Mucosa of descending colon (tissue), 3 donors: ENCODE measurements around the gene DPP8. TPM values are rescaled to one million over a fixed set of nuclear protein-coding genes. Genes with fewer than 3 reads are reported as not detected.

ENCODE experiments used
- ATAC-seq: fragments of 200-7000 bp; cut with Tn5 transposase; one replicate; pipeline ENCODE4 v1.9.1; 2020; ENCODE audit warnings: mild to moderate bottlenecking, moderate library complexity
- DNase-seq, 3 donors: peaks; one replicate each; pipeline ENCODE4 v3.0.0-alpha.2; 2020
- H3K36me3 ChIP-seq: fragments of 200-600 bp; one replicate; pipeline ENCODE4 v1.8.0; 2021; ENCODE audit warnings: low read depth, mild to moderate bottlenecking
- H3K4me1 ChIP-seq: fragments of 200-600 bp; one replicate; pipeline ENCODE4 v1.8.0; 2021; ENCODE audit warnings: low read depth, mild to moderate bottlenecking
- H3K4me3 ChIP-seq: fragments of 200-600 bp; one replicate; pipeline ENCODE4 v1.8.0; 2021; ENCODE audit warnings: mild to moderate bottlenecking
- H3K9me3 ChIP-seq: fragments of 200-600 bp; one replicate; pipeline ENCODE4 v1.8.0; 2021; ENCODE audit warnings: mild to moderate bottlenecking
- intact Hi-C, 2 donors: fragments of 100-400 bp; cut with DNase I in 1 of 2; cut with micrococcal nuclease in 1 of 2; formaldehyde crosslinking; loops; one replicate each; pipeline versions ENCODE4 v1.11.0 to v1.11.1; 2022; cut with DNase I, micrococcal nuclease
- total RNA-seq, 3 donors: library from RNA; stranded (reverse); fragmentation: NEBNext Ultra II Directional in 2 of 3; extraction: Animal tissue kit (Norgen Biotek cat#: 25700) in 2 of 3; gene quantifications; one replicate each; pipeline versions ENCODE4 v1.2.1 to v1.2.4, GENCODE V29; 2021 to 2023
- TF ChIP-seq, protein P1 (sequence below): fragments of 200-600 bp; IDR thresholded peaks from one replicate; pipeline ENCODE4 v1.8.0; 2022; ENCODE audit warnings: antibody characterized with exemption, mild to moderate bottlenecking
- donor health status: DM: no; HTN: no; CAD: no; lungs with moderate emphysema.
- donor health status: DM: no; HTN: no; CAD: no.
- donor health status: DM: no; HTN: yes; CAD: no.

The DPP8 gene
- total RNA-seq, 3 donors from 2014 or later = 35.6 to 40.6 (median 35.8) TPM

DNA sequence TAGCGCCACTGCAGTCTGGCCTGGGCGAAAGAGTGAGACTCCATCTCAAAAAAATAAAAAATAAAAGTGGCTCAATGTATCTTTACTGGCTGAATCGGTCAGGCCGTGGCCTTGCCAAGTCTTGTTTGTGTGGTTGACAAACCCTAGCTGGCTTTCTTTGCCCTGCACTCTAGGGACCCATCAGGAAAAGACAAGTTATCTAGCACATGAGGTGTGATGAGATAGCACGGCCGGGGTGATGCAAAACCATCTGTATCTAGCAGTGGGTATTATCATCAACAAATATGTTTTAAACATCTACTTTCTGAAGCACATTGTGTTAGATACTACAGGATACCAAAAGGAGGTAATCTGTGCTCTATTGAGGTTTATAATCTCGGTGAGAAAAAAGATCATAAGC lies 3.9 kb upstream of the DPP8 start:
- TF ChIP-seq, protein P1, sequence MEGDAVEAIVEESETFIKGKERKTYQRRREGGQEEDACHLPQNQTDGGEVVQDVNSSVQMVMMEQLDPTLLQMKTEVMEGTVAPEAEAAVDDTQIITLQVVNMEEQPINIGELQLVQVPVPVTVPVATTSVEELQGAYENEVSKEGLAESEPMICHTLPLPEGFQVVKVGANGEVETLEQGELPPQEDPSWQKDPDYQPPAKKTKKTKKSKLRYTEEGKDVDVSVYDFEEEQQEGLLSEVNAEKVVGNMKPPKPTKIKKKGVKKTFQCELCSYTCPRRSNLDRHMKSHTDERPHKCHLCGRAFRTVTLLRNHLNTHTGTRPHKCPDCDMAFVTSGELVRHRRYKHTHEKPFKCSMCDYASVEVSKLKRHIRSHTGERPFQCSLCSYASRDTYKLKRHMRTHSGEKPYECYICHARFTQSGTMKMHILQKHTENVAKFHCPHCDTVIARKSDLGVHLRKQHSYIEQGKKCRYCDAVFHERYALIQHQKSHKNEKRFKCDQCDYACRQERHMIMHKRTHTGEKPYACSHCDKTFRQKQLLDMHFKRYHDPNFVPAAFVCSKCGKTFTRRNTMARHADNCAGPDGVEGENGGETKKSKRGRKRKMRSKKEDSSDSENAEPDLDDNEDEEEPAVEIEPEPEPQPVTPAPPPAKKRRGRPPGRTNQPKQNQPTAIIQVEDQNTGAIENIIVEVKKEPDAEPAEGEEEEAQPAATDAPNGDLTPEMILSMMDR = no peak
- ATAC-seq (no peak), DNase-seq (no peak)
- no peaks in the 10 kb centered on the region for H3K9me3 ChIP-seq
- H3K4me3 ChIP-seq = no peak overlapping the region
- no peaks in the 10 kb centered on the region for H3K36me3 ChIP-seq
- intact Hi-C loops = no loop called here
- peaks cover 4% of the 10 kb centered on the region for H3K4me1 ChIP-seq

DNA sequence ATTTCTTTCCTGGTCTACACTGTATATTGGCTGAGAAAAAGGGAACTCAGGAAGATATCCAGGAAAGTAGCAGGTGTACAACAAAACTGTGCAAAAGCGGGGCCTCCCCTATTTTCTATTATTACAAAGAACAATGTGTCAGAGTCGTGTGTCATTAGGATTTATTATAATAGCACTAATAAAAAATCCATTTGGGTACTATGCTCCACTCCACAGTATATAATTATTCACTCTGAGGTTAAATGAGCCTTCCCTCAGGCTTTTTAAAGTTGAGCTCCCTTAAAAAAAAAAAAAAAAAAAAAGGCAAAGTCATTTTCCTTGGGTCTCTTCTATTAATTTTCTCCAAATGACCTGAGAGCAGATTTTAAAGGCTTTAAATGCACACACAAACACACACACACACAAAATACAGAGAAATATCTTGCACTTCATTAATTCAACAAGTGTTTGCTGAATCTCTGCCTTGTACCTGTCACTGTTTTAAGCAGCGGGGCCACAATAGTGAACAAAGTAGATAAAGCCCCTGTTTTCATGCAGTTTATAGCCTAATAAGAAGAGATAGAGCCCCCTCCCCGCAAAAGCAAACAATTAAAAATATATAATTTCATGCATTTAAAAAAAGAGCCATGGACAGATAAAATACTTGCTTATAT lies 1.3 kb upstream of the DPP8 start:
- intact Hi-C loops = no loop called here
- no peak for ATAC-seq
- no peaks in the 10 kb centered on the region for H3K9me3 ChIP-seq
- H3K4me1 ChIP-seq = peaks cover 6% of the 10 kb centered on the region
- no peaks in the 10 kb centered on the region for H3K36me3 ChIP-seq
- TF ChIP-seq, protein P1 = no peak
- no peak for DNase-seq
- no peak overlapping the region for H3K4me3 ChIP-seq

DNA sequence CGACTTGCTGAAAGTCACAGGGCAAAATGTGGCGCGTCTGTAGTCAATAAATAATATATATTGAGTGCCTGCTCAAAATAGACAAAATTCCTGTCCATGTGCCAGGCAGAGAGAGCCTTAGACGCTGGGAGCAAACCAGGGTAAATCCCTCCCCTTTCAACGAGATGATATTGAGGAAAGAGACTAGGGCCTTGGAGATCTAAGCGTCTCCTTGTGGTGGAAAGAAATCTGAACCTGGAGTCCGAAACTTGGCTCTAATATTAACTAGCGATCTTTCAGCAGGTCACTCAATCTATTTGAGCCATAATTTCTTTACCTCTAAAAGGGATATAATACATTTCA lies 348 bp upstream of the DPP8 start:
- Histone ChIP-seq H3K4me1 (peaks cover 6% of the 10 kb centered on the region), H3K36me3 (no peaks in the 10 kb centered on the region), H3K4me3 (peak overlapping the region; percentile 99), H3K9me3 (no peaks in the 10 kb centered on the region)
- no peak for DNase-seq
- TF ChIP-seq, protein P1 = no peak
- intact Hi-C loops = no loop called here
- ATAC-seq = no peak

DNA sequence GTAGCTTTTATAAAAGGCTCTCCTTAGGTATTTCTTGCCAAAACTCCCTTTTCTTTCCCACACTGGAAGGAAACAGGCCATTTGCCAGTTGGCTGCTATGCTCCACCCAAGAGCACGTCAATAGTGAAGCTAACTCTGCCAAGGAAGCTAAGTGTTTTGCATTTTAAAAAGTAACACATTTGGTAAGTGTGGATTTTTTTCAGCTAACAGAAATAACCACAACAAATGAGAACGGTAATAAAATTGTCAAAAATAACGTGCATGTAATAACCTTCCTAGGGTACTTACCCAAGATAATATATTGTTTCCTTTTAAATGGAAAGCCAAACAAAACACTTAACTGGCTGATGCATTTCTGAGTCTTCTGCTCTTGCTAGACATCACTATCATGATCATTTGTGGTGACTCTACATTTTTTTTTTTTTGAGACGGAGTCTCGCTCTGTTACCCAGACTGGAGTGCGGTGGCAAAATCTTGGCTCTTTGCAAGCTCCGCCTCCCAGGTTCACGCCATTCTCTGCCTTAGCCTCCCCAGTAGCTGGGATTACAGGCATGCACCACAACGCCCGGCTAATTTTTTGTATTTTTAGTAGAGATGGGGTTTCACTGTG lies 4.6 kb downstream of the DPP8 start:
- TF ChIP-seq, protein P1 = no peak
- H3K4me3 ChIP-seq = no peak overlapping the region
- intact Hi-C loops = no loop called here
- no peaks in the 10 kb centered on the region for H3K9me3 ChIP-seq
- no peak for ATAC-seq
- peak in 1 of 3 donors; percentile 49 for DNase-seq
- no peaks in the 10 kb centered on the region for H3K36me3 ChIP-seq
- H3K4me1 ChIP-seq = peaks cover 6% of the 10 kb centered on the region

DNA sequence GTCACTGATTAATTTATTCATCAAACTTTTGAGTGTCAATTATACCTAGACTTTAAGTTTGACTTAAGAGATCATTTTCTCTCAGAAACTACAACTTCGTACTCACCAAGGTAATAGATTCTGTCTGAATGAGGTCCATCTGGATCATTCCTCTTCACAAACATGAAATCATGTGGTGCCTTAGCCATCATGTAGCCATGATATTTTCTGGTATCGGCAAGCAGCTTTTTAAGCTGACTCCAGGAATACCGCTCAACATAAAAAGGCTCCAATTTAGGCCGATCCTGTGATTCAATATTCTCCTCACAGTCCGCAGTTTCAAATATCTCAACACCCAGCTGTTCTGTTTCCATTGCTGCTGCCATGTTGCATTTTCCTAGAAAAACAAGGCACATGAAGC lies 5.3 kb downstream of the DPP8 start:
- no peak for DNase-seq
- intact Hi-C loops = no loop called here
- Histone ChIP-seq H3K36me3 (no peaks in the 10 kb centered on the region), H3K9me3 (no peaks in the 10 kb centered on the region), H3K4me1 (peaks cover 6% of the 10 kb centered on the region), H3K4me3 (no peak overlapping the region)
- ATAC-seq = no peak
- TF ChIP-seq, protein P1 = no peak
